ENCODE data around the gene CDC7.
"Not testable (repeated sequence)": the region's sequence is repeated elsewhere in the genome, so short reads cannot be mapped to it uniquely, and the experiment has no call there.

CDC7 gene

GRCh38 chr1:91513160-91513559 is 12.5 kb downstream of the CDC7 start:
- DNase-seq: no peak

GRCh38 chr1:91513706-91514105 is 13.1 kb downstream of the CDC7 start:
- DNase-seq: no peak

GRCh38 chr1:91515994-91516393 is 15.3 kb downstream of the CDC7 start:
- no peak for DNase-seq

- DNase-seq: not testable (repeated sequence)
Observed at GRCh38 chr1:91516605-91517004, 16.0 kb downstream of the CDC7 start.

GRCh38 chr1:91519167-91519566 is 18.5 kb downstream of the CDC7 start:
- DNase-seq: not testable (repeated sequence)

- no peak for DNase-seq
Observed at GRCh38 chr1:91520942-91521507, 20.4 kb downstream of the CDC7 start.

GRCh38 chr1:91523482-91523881 is 22.8 kb downstream of the CDC7 start:
- DNase-seq: no peak

- no peak for DNase-seq
Observed at GRCh38 chr1:91526496-91526895, 25.8 kb downstream of the CDC7 start.

GRCh38 chr1:91527266-91527765 is 26.7 kb downstream of the CDC7 start:
- no peak for DNase-seq

DNA sequence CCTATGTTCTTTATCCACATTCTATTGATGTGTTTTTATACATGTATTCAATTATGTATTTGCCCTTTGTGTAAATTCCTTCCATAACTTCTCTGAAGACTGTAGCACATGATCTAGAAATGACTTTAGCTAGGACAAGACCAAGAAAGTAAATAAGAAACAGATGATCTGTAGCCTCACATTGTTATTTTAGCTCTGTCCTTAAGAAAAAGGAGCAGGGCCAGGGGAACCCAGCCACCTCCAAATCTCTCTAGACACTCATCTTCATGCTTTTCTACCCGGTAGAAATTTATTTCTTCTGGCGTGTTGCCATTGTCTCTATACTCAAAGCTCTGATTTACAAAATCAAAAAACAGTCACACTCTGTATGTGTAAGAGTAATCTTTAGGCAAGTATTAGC is 27.1 kb downstream of the CDC7 start:
- no peak for DNase-seq

GRCh38 chr1:91529856-91530255 is 29.2 kb downstream of the CDC7 start:
- no peak for DNase-seq

- DNase-seq: no peak
Observed at GRCh38 chr1:91533361-91534024, 32.8 kb downstream of the CDC7 start.

DNA sequence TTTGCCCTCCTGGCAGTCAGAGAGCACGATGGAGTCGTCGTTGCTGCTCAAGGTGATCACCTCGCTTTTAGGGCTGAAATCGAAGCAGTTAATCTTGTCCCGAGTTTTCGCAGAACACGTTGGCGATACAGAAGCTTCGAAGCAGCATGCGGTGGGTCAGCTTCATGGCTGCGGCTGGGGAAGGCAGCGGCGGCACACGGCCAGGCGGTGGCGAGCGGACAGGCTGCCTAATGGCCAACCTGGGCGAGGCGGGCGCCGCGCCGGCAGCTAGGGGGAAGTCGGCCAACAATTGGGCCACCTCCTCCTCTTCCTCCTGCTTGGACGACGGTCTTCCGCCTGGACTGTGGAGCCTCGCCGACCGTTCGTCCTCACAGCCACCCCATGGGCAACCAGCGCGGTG is 34.8 kb downstream of the CDC7 start:
- DNase-seq: no peak

DNA sequence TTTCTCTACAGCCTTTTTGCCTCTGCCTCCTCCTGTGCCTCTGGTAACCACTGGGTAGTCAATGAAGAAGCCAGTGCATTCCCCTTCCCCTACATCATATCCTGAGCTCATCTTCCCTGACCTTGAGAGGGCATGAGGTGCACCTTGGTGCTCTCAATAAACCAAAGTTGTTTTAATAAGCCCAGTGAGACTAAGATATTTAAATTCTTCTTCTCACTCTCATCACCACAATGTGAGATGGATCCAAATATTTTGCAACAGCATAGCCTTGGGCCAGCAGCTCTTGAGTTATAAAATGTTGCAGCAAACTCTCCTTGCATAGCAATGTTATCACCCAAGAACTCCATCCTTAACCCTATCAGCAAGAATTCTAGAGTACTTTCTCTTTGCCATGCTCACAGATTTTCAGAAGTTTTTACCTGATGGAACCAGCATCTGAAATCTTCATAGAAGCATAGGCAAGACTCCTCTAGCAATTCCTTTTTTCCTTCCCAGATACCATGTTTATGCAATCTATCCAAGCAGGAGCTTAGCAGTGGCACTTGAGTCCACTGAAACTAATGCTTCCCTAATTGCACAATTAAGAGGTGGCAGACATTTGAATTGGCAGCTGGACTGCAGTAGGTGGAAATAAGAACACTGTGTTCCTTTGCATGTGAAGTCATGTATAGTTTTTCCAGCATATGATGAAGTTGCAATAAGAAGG is 36.8 kb downstream of the CDC7 start:
- DNase-seq: no peak

- no peak for DNase-seq
Observed at GRCh38 chr1:91537987-91538304, 37.3 kb downstream of the CDC7 start.

GRCh38 chr1:91540910-91541309 is 40.3 kb downstream of the CDC7 start:
- DNase-seq: no peak

- DNase-seq: no peak
Observed at GRCh38 chr1:91541918-91542533, 41.4 kb downstream of the CDC7 start.

DNA sequence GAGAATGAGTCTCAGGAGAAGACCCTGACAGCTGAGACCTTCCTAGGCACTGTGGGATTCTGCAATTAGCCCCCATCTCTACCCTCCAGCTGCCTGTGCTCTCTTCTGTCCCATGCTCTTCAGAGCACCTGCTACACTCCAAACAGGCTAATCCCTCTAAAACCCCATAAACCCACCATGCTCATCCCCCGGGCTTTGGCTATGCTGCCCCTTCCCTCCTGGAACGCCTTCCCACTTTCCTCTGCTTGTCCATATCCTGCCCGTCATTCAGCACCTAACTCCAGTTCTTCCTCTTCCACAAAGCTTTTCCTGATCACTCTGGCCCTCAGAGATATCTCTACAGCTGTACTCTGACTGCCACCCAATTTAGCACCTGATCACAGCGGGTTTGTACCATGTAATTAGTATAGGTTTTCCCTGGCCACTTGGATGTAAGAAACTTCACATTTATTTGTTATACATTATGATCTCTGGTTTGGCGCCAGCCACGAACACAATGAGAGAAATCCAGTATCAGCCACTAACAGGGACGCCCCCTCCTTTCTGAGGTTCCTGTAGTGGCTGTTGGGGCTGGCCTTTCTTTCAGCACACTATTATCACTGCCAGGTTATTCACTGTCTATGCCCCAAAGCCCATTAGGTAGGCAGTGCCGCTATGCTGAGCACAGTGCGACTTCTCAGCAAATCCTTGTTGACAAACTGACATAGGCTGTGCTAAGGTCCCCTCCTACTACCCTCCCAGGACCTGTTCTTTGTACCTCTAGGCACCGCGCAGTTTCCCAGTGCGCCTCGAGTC is 45.1 kb downstream of the CDC7 start:
- no peak for DNase-seq

- no peak for DNase-seq
Observed at GRCh38 chr1:91546301-91546581, 45.6 kb downstream of the CDC7 start.

GRCh38 chr1:91546876-91547275 is 46.2 kb downstream of the CDC7 start:
- DNase-seq: no peak

DNA sequence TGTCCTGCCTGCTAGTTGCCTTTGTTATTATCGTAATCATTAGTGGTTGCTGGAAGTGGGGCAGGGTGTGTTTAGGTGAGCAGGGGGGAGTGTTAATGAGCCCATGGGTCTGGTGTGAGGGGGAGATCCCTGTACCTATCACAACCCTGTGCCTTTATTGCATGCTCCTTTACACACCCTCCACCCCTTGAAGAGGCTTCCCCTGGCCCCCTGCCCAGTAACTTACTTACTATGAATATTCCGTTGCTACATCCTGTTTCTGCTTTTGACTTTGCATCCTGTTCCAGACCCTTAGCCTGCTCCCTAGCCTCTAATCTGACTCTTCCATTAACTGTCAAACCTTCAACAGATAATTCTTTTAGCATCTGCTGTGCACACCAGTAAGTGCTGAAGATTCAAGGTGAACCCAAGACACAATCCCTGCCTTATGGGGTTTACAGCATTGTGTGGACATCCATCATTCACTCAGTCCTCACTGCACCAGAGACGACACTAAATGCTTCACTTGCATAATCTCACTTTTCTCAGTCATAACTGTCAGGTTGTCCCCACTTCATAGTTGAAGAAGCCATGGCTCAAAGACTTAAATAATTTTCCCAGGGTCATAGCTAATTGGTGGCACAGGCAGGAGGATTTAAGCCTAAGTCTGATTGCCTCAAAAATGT is 47.9 kb downstream of the CDC7 start:
- DNase-seq: no peak

DNA sequence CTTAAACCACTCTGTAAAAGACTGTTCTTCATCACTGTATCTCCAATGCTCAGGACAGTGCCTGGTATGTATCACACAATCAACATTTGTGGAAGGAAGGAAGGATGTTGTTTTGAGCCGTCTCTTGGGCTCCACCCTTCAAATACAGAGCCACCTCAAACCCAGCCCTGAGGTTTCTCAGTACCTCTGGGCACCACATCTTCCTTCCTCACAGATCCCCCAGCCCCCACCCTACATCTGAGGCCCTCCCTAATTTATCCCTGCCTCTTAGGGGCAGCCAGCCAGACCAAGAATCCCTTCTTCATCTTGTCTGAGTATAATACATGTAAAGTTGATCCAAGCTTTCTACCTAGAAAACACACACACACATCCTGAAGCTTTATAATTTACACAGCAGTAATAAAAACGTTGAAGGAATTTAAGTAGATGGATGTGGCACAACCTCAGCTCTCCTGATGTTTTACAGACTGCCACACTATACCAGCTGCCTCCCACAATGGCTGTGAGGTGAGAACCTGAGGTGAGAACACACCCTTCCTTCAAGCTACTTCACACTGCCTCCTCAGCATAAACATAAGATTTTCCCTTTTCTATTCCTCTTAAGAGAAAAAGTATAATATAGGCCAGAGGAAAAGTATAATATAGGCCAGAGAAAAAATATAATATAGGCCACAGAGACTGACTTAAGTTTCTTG is 48.5 kb downstream of the CDC7 start:
- DNase-seq: no peak
